Measurements from ENCODE around the gene DYNLT2. TPM values are rescaled to one million over a fixed set of nuclear protein-coding genes. Genes with fewer than 3 reads are reported as not detected.
"Not testable (repeated sequence)": the region's sequence is repeated elsewhere in the genome, so short reads cannot be mapped to it uniquely, and the experiment has no call there.

The DYNLT2 gene
- total RNA-seq, 1 donor from 2014 or later = 3.2 TPM

DNA sequence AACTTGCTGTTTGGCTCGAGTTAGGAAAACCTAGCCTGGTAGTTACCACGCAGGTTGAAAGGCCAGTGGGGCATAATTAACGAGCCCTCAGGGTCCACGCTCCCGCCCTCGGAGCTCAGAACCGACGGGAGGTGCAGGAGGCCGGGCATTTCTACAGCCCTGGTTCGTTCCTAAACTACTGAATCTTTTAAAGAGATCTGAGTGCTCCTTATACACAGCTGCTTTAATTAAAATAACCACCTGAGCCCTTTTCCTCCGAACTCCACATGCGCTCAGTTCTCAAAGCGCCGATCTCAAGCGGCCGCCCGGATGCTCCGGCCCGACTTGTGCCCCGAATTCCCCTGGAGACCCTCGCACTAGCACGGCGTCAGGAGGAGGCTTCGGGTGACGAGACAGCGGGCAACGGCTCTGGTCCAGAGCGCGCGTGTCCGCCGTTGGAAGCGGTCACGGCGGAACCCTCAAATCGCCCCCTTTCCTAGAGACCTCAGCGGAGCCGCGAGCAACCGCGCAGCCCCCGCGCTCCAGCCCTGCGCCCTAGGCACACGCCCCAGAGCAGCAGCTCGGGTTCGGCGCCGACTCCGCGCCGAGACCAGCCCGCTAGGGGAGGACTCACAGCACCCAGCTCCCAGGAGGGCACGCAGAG, 49.9 kb downstream of the DYNLT2 start:
- no peaks in the 10 kb centered on the region for H3K27me3 ChIP-seq
- DNase-seq (ENCODE audit: extremely low spot score in 2 of 2) = no peak
- peaks cover 62% of the 10 kb centered on the region for H3K4me1 ChIP-seq
- H3K27ac ChIP-seq = peak overlapping the region; percentile 93
- intact Hi-C loops (cut with DNase I) = no loop called here
- peaks cover 0 to 10% of the 10 kb centered on the region in 2 donors for H3K36me3 ChIP-seq
- H3K9me3 ChIP-seq = no peaks in the 10 kb centered on the region
- peak in 1 of 3 experiments; percentile 5 for TF ChIP-seq CTCF (IDR thresholded peaks at IDR 0.05)
- TF ChIP-seq POLR2AphosphoS5 (IDR thresholded peaks at IDR 0.05; ENCODE audit: insufficient read depth in 1 of 2, low read depth in 1 of 2) = no peak
- H3K4me3 ChIP-seq = peak overlapping the region; percentile 77 to 99

DNA sequence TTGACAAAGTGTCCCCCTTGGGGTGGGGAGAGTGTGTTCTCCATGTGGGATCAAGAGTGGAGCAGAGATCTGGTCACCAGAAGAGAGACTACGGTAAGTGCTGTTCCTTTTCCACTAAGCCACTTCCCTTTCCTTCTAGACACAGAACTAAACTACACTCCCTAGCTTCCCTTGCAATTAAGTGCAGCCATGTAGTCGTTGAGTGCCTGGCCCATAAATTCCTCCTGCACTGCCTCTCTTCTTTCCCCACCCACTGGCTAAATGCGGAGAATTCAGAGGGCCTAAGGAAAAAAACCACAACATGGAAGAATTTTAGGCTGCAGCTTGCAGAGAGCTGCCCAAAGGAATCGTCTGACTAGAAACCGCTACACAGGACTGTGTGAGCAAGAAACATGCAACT, 51.1 kb downstream of the DYNLT2 start:
- Histone ChIP-seq H3K4me1 (peaks cover 57% of the 10 kb centered on the region), H3K27me3 (no peaks in the 10 kb centered on the region), H3K4me3 (no peak overlapping the region), H3K9me3 (no peaks in the 10 kb centered on the region), H3K27ac (no peak overlapping the region), H3K36me3 (peaks cover 0 to 10% of the 10 kb centered on the region in 2 donors)
- no peak for DNase-seq (ENCODE audit: extremely low spot score in 2 of 2)
- intact Hi-C loops (cut with DNase I) = no loop called here
- TF ChIP-seq CTCF (IDR thresholded peaks at IDR 0.05) (no peak), POLR2A (IDR thresholded peaks at IDR 0.05) (no peak)

DNA sequence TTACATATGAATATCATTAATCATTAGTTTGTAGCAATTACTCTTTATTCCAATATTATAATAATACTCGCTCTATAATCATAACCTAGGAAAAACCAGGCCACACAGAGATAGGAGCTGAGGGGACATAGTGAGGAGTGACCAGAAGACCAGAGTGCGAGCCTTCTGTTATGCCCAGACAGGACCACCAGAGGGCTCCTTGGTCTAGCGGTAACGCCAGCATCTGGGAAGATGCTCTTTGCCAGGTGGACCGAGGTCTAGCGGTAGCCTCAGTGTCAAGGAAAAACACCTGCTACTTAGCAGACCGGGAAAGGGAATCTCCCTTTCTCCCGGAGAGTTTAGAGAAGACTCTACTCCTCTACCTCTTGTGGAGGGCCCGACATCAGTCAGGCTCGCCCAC, 54.3 kb downstream of the DYNLT2 start:
- H3K9me3 ChIP-seq; H3K36me3 ChIP-seq; H3K4me3 ChIP-seq; intact Hi-C loops (cut with DNase I); H3K27me3 ChIP-seq; H3K27ac ChIP-seq; DNase-seq (ENCODE audit: extremely low spot score in 2 of 2): not testable (repeated sequence)
- peaks cover 28% of the 10 kb centered on the region for H3K4me1 ChIP-seq

DNA sequence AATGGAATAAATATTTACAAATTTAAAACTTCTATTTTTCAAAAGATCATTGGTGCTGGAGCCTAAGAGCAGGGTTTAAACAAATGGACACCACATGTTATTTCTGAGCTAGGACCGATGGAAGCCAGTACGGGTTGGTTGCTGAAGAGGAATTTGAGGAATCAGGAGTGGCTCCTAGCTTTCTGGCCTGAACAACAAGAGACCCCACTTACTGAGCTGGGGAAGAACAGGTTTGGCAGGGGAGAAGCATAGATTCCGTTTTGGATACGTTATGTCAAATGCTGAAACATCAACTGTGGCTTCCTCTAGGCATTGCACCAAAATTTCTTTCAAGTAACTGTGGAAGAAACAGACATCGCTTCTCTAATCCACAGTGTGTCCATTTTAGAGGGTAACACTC, 56.2 kb downstream of the DYNLT2 start:
- H3K36me3 ChIP-seq = no peaks in the 10 kb centered on the region
- TF ChIP-seq POLR2AphosphoS5 (IDR thresholded peaks at IDR 0.05; ENCODE audit: insufficient read depth in 1 of 2, low read depth in 1 of 2) = no peak
- TF ChIP-seq POLR2A (IDR thresholded peaks at IDR 0.05) = no peak
- no peak for TF ChIP-seq CTCF (IDR thresholded peaks at IDR 0.05)
- peaks cover 16% of the 10 kb centered on the region for H3K4me1 ChIP-seq
- no peak overlapping the region for H3K4me3 ChIP-seq
- H3K27me3 ChIP-seq = no peaks in the 10 kb centered on the region
- no peaks in the 10 kb centered on the region for H3K9me3 ChIP-seq
- DNase-seq (ENCODE audit: extremely low spot score in 2 of 2) = no peak
- no peak overlapping the region for H3K27ac ChIP-seq
- intact Hi-C loops (cut with DNase I) = no loop called here

DNA sequence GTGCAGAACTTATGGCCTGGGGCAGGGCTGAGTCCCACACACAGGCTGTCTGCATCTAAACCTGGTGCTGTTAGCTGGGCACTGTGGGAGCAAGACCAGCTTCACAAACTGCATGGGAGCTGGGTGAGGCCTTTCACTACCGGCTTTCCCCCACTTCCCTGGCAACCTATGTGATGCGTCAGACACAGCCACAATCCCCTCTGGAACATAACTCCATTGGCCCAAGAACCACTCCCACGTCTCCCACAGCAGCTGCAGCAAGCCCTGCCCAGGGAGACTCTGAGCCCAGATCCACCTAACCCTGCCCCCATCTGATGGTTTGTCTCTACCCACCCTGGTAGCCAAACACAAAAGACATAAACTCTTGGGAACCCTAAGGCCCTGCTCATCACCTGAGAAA, 58.9 kb downstream of the DYNLT2 start:
- H3K4me3 ChIP-seq = no peak overlapping the region
- no peaks in the 10 kb centered on the region for H3K9me3 ChIP-seq
- H3K4me1 ChIP-seq = no peaks in the 10 kb centered on the region
- no peak overlapping the region for H3K27ac ChIP-seq
- H3K27me3 ChIP-seq = no peaks in the 10 kb centered on the region
- intact Hi-C loops (cut with DNase I) = no loop called here
- DNase-seq (ENCODE audit: extremely low spot score in 2 of 2) = no peak
- no peak for TF ChIP-seq POLR2A (IDR thresholded peaks at IDR 0.05)
- H3K36me3 ChIP-seq = peaks cover 0 to 13% of the 10 kb centered on the region in 2 donors

GRCh38 chr6:169691260-169691659, 60.1 kb downstream of the DYNLT2 start:
- H3K4me3 ChIP-seq = no peak overlapping the region
- H3K36me3 ChIP-seq = peaks cover 1 to 20% of the 10 kb centered on the region in 2 donors
- TF ChIP-seq CTCF (IDR thresholded peaks at IDR 0.05) = no peak
- no peak for TF ChIP-seq POLR2A (IDR thresholded peaks at IDR 0.05)
- TF ChIP-seq POLR2AphosphoS5 (IDR thresholded peaks at IDR 0.05; ENCODE audit: insufficient read depth in 1 of 2, low read depth in 1 of 2) = no peak
- intact Hi-C loops (cut with DNase I) = no loop called here
- H3K9me3 ChIP-seq = no peaks in the 10 kb centered on the region
- H3K27ac ChIP-seq = no peak overlapping the region
- H3K4me1 ChIP-seq = no peaks in the 10 kb centered on the region
- no peak for DNase-seq (ENCODE audit: extremely low spot score in 2 of 2)
- no peaks in the 10 kb centered on the region for H3K27me3 ChIP-seq

Other genes starting within 250 kb of the DYNLT2 start
- 41.5 TPM for gene WDR27, start 49.5 kb downstream of the DYNLT2 start, total RNA-seq
- 21.4 TPM for gene C6orf120, start 49.4 kb downstream of the DYNLT2 start, total RNA-seq
- gene PHF10, start 27.1 kb downstream of the DYNLT2 start, total RNA-seq = 54.8 TPM
- gene ERMARD, start 50 bp upstream of the DYNLT2 start, total RNA-seq = 41.5 TPM